Lung (tissue), 12 donors: ENCODE results near the gene TM7SF3. TPM values are rescaled to one million over a fixed set of nuclear protein-coding genes. Genes with fewer than 3 reads are reported as not detected.

Experiments
- ATAC-seq: fragments of 200-7000 bp; cut with Tn5 transposase; one replicate; pipeline ENCODE4 v1.9.1; 2020; ENCODE audit warnings: moderate number of reproducible peaks; ENCODE audit not compliant: insufficient read depth, low FRiP score
- DNase-seq, 3 donors: peaks; one replicate each; pipeline ENCODE4 v3.0.0-alpha.2; 2013 to 2017
- H3K27ac ChIP-seq, 2 donors: one replicate each; pipeline ENCODE4 v1.5.1; 2013; ENCODE audit warnings: mild to moderate bottlenecking in 2 of 2, moderate library complexity in 2 of 2, control low read depth in 1 of 2, inconsistent platforms in 1 of 2, low read depth in 1 of 2, low read length in 1 of 2
- H3K27me3 ChIP-seq, 3 donors: one replicate each; pipeline ENCODE4 v1.5.1; 2013; ENCODE audit warnings: low read length in 2 of 3; ENCODE audit not compliant: control insufficient read depth in 3 of 3, insufficient read depth in 3 of 3
- H3K36me3 ChIP-seq, 4 donors: one replicate each; pipeline ENCODE4 v1.5.1; 2013; ENCODE audit warnings: low read length in 4 of 4, mild to moderate bottlenecking in 1 of 4, moderate library complexity in 1 of 4; ENCODE audit not compliant: control insufficient read depth in 4 of 4, insufficient read depth in 4 of 4
- H3K4me1 ChIP-seq, 5 donors: one replicate each; pipeline ENCODE4 v1.5.1; 2013; ENCODE audit warnings: low read length in 5 of 5, mild to moderate bottlenecking in 2 of 5, moderate library complexity in 1 of 5; ENCODE audit not compliant: control insufficient read depth in 5 of 5, insufficient read depth in 5 of 5
- H3K4me3 ChIP-seq: one replicate; pipeline ENCODE4 v1.5.1; 2013; ENCODE audit warnings: mild to moderate bottlenecking, control low read depth, moderate library complexity
- H3K9ac ChIP-seq, 2 donors: one replicate each; pipeline ENCODE4 v1.5.1; 2013; ENCODE audit warnings: low read length in 2 of 2, control low read depth in 1 of 2; ENCODE audit not compliant: insufficient read depth in 1 of 2
- H3K9me3 ChIP-seq, 4 donors: one replicate each; pipeline ENCODE4 v1.5.1; 2013; ENCODE audit warnings: low read length in 3 of 4, mild to moderate bottlenecking in 1 of 4, moderate library complexity in 1 of 4; ENCODE audit not compliant: control insufficient read depth in 4 of 4, insufficient read depth in 3 of 4
- WGBS, 2 donors: extraction: QIAGEN DNeasy Blood & Tissue Kit; methylation state at CpG; one replicate each; pipeline ENCODE4 v1.1.7; 2013; 5-methylcytosine and 5-hydroxymethylcytosine counted together
- polyA plus RNA-seq, 2 donors: library from polyadenylated mRNA; stranded (reverse); fragments of 200-250 nt; gene quantifications; one replicate each; pipeline ENCODE4 v1.2.1, GENCODE V29; 2013
- total RNA-seq, 2 donors: library from RNA; depleted of rRNA in 1 of 2; stranded (reverse); fragments of >200 nt in 1 of 2; gene quantifications; one replicate each; pipeline ENCODE4 v1.2.1, GENCODE V29; 2014 to 2021
- TF ChIP-seq, protein P1 (sequence below): IDR thresholded peaks from 2 replicates; pipeline ENCODE4 v1.5.1; 2012; ENCODE audit warnings: mild to moderate bottlenecking; ENCODE audit errors: control extremely low read depth, extremely low read depth
- donor health status: control.
- donor health status: control.
- donor health status: Bipolar disorder and iron deficiency.
- donor health status: healthy.
- donor health status: DM: yes; HTN: yes; CAD: no.

TM7SF3 gene
- total and polyA plus RNA-seq, 4 donors = 28.4 to 60.4 (median 45.8) TPM

DNA sequence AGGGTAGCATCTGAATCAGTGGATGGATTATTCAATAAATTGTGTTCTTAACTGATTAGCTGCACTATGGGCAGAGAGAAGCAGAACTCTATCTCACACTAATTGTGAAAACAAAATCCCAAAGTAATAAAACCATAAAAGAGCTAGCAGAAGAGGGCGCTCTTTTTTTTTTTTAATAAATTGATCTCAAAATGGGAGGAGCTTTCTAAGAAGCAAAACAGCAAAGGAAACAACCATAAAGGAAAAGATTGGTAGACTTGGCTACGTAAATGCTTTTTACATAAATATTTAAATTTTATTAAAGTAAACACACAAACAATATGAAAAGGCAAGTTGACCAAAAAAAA is 1.5 kb upstream of the TM7SF3 start:
- no peak overlapping the region for H3K9ac ChIP-seq
- ATAC-seq (no peak), DNase-seq (peak in 2 of 3 donors; percentile 57 to 69)
- H3K27me3 ChIP-seq = no peaks in the 10 kb centered on the region
- TF ChIP-seq, protein P1, sequence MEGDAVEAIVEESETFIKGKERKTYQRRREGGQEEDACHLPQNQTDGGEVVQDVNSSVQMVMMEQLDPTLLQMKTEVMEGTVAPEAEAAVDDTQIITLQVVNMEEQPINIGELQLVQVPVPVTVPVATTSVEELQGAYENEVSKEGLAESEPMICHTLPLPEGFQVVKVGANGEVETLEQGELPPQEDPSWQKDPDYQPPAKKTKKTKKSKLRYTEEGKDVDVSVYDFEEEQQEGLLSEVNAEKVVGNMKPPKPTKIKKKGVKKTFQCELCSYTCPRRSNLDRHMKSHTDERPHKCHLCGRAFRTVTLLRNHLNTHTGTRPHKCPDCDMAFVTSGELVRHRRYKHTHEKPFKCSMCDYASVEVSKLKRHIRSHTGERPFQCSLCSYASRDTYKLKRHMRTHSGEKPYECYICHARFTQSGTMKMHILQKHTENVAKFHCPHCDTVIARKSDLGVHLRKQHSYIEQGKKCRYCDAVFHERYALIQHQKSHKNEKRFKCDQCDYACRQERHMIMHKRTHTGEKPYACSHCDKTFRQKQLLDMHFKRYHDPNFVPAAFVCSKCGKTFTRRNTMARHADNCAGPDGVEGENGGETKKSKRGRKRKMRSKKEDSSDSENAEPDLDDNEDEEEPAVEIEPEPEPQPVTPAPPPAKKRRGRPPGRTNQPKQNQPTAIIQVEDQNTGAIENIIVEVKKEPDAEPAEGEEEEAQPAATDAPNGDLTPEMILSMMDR = no peak
- no peaks in the 10 kb centered on the region for H3K36me3 ChIP-seq
- H3K27ac ChIP-seq = no peak overlapping the region
- peaks cover 0 to 15% (median 12%) of the 10 kb centered on the region in 5 donors for H3K4me1 ChIP-seq
- no peaks in the 10 kb centered on the region for H3K9me3 ChIP-seq
- 3 to 10% methylated on average over 2 of the region's 2 CpGs for WGBS, 2 donors
- H3K4me3 ChIP-seq = no peak overlapping the region

DNA sequence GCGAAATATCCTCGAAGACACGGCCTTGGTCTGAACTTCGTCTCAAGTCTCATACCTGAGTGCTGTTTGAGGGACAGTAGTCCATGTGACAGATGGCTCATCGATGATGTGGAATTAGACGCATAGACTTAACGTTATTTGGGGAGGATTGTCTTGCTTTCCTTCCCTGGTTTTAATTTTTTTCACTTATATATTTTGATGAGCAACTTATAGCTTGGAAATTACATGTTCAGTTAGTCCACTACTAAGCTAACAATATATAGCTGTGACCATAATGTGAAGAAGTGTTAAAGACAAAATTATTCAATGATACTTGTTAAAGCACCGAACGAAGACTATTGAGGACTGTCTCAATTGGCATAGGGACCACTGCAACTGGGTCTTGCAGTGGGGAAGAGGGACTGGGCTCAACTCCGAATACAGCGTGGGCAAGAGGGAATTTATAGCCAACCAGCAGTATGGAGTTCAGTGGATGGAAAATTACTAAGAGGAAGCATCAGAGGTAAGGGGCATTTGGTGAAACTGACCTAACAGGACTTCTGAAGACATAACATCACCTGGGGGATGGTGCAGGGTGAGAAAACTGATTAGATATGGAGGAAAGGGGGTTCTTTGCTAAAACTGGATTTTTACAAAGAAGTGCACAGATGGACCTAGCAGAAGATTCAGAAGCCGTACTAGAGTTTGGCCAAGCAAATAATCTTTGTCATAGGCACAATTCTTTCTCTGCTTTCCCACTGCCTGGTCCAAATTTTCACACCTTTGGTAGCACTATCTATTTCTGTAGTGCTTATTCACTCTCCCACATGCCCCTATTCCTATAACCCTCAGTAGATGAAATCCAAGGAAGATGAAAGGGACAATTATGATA is 910 bp upstream of the TM7SF3 start:
- H3K36me3 ChIP-seq = no peaks in the 10 kb centered on the region
- 27 to 36% methylated on average over 12 of the region's 12 CpGs for WGBS, 2 donors
- peak overlapping the region; percentile 47 for H3K4me3 ChIP-seq
- DNase-seq (no peak), ATAC-seq (no peak)
- H3K27me3 ChIP-seq = no peaks in the 10 kb centered on the region
- no peaks in the 10 kb centered on the region for H3K9me3 ChIP-seq
- peak overlapping the region; percentile 85 to 97 for H3K27ac ChIP-seq
- peak overlapping the region; percentile 16 to 98 for H3K9ac ChIP-seq
- H3K4me1 ChIP-seq = peaks cover 0 to 15% (median 12%) of the 10 kb centered on the region in 5 donors
- TF ChIP-seq, protein P1 = no peak

DNA sequence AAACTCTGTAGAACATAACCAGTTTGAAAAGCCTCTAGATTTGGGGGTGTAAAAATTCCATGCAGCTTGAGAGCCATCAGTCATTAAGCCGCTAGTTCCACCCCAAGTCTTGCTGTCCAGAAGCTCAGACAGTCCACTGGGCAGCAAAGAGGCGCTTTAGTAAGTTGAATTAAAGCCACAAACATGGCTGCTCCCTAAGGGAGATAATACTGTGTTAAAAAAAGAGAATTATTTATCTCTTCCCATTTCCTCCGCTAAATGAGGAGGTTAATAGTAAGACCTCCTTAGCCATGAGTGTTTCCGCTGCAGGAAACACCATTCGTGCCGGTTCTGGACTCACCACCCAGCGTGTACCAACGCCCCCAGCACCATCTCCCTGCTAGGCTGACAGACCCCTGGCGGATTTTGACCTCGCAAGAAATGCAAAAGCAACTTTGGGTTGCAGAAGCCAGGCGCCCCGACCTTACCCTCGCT is 536 bp downstream of the TM7SF3 start:
- DNase-seq = peak; percentile 24 to 61 (median 46)
- Histone ChIP-seq H3K9me3 (no peaks in the 10 kb centered on the region), H3K27ac (peak overlapping the region; percentile 85 to 97), H3K36me3 (no peaks in the 10 kb centered on the region), H3K4me1 (peaks cover 0 to 18% (median 12%) of the 10 kb centered on the region in 5 donors), H3K9ac (peak overlapping the region; percentile 41 to 83), H3K4me3 (peak overlapping the region; percentile 95), H3K27me3 (no peaks in the 10 kb centered on the region)
- TF ChIP-seq, protein P1 = no peak
- WGBS, 2 donors = 0% methylated on average over 13 of the region's 13 CpGs
- peak; percentile 17 for ATAC-seq
